HEK293T (cell line): ENCODE data around the gene NDOR1.

ENCODE experiments used
- CTCF ChIA-PET: fragments of 350-600 bp; formaldehyde crosslinking; extraction: SDS; loops from one replicate; lab custom pipeline; 2021; ENCODE audit warnings: antibody characterized with exemption, inconsistent platforms; lab: Yijun Ruan, JAX
- POLR2A ChIA-PET: fragments of 350-600 bp; formaldehyde crosslinking; extraction: SDS; loops from one replicate; lab custom pipeline; 2020; ENCODE audit warnings: antibody characterized with exemption, inconsistent platforms; lab: Yijun Ruan, JAX
- DNase-seq: peaks from one replicate; pipeline ENCODE4 v3.0.0; 2012; ENCODE audit warnings: mixed read lengths; ENCODE audit errors: extremely low spot score
- ARNT ChIP-seq: fragments of 450-650 bp; IDR thresholded peaks from 2 replicates; pipeline ENCODE4 v1.6.1; 2017; ENCODE audit warnings: mild to moderate bottlenecking
- BHLHE40 ChIP-seq: fragments of 450-650 bp; IDR thresholded peaks from 2 replicates; pipeline ENCODE4 v1.6.1; 2016; ENCODE audit warnings: mild to moderate bottlenecking, moderate library complexity, borderline replicate concordance
- CTBP1 ChIP-seq: fragments of 450-650 bp; IDR thresholded peaks from 2 replicates; pipeline ENCODE4 v1.6.1; 2016; ENCODE audit warnings: borderline replicate concordance
- ELF4 ChIP-seq: fragments of 450-650 bp; IDR thresholded peaks from 2 replicates; pipeline ENCODE4 v1.6.1; 2017; ENCODE audit warnings: antibody characterized with exemption
- FOXA1 ChIP-seq: fragments of 450-650 bp; IDR thresholded peaks from 2 replicates; pipeline ENCODE4 v1.6.1; 2016; ENCODE audit warnings: mild to moderate bottlenecking
- FOXK2 ChIP-seq: fragments of 450-650 bp; IDR thresholded peaks from 2 replicates; pipeline ENCODE4 v1.6.1; 2016; ENCODE audit warnings: mild to moderate bottlenecking
- FOXM1 ChIP-seq: fragments of 450-650 bp; IDR thresholded peaks from 2 replicates; pipeline ENCODE4 v1.6.1; 2017; ENCODE audit warnings: mild to moderate bottlenecking, borderline replicate concordance
- HDGF ChIP-seq: fragments of 450-650 bp; IDR thresholded peaks from 2 replicates; pipeline ENCODE4 v1.6.1; 2017; ENCODE audit warnings: antibody characterized with exemption, borderline replicate concordance
- L3MBTL2 ChIP-seq: fragments of 450-650 bp; conservative IDR thresholded peaks from 2 replicates; pipeline ENCODE4 v1.6.1; 2016; ENCODE audit warnings: mild to moderate bottlenecking
- LEF1 ChIP-seq: fragments of 450-650 bp; IDR thresholded peaks from 2 replicates; pipeline ENCODE4 v1.6.1; 2017; ENCODE audit warnings: mild to moderate bottlenecking, borderline replicate concordance
- NFRKB ChIP-seq: fragments of 450-650 bp; IDR thresholded peaks from 2 replicates; pipeline ENCODE4 v1.6.1; 2016; ENCODE audit warnings: mild to moderate bottlenecking, moderate library complexity
- SP1 ChIP-seq: fragments of 450-650 bp; IDR thresholded peaks from 2 replicates; pipeline ENCODE4 v1.6.1; 2017
- SUZ12 ChIP-seq: fragments of 450-650 bp; IDR thresholded peaks from 2 replicates; pipeline ENCODE4 v1.6.1; 2016; ENCODE audit warnings: mild to moderate bottlenecking
- TARDBP ChIP-seq: fragments of 450-650 bp; IDR thresholded peaks from 2 replicates; pipeline ENCODE4 v1.6.1; 2016
- ZNF384 ChIP-seq: fragments of 450-650 bp; IDR thresholded peaks from 2 replicates; pipeline ENCODE4 v1.6.1; 2016
- TF ChIP-seq, protein P1 (sequence below): fragments of 450-650 bp; IDR thresholded peaks from 2 replicates; pipeline ENCODE4 v1.6.1; 2016

NDOR1 gene

DNA sequence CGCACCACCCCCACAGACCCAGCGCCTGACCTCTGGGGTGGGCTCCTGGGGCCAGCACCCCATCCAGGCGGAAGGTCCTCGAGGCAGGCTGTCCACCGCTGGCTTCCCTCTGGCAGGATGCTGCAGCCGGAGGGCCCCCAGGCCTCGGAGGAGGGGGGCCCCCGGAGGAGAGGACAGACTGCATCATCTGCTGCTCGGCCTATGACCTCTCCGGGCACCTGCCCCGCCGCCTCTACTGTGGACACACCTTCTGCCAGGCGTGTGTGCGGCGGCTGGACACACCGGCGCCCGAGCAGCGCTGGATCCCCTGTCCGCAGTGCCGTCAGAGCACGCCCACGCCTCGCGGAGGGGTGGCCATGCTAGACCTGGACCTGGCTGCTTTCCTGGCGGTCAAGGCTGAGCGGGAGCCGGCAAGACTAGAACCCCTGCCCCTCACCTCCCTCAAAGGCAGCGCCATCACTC lies 23.0 kb downstream of the NDOR1 start:
- no peak for DNase-seq
- TF ChIP-seq TARDBP (no peak), L3MBTL2 (no peak), SUZ12 (no peak), HDGF (no peak), ZNF384 (no peak)
- CTCF ChIA-PET = interaction anchor here (1.7 kb wide), 1 partner anchor 8 kb away, joined by 7 read pairs; no protein-coding TSS in a partner anchor
- POLR2A ChIA-PET = no interaction called here

- DNase-seq = no peak
- TF ChIP-seq ZNF384 (no peak), HDGF (no peak), SUZ12 (no peak), FOXA1 (no peak), SP1 (no peak), L3MBTL2 (no peak), ARNT (no peak), LEF1 (no peak), NFRKB (no peak)
- TF ChIP-seq, protein P1, sequence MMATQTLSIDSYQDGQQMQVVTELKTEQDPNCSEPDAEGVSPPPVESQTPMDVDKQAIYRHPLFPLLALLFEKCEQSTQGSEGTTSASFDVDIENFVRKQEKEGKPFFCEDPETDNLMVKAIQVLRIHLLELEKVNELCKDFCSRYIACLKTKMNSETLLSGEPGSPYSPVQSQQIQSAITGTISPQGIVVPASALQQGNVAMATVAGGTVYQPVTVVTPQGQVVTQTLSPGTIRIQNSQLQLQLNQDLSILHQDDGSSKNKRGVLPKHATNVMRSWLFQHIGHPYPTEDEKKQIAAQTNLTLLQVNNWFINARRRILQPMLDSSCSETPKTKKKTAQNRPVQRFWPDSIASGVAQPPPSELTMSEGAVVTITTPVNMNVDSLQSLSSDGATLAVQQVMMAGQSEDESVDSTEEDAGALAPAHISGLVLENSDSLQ = no peak
- CTCF ChIA-PET = no interaction called here
- POLR2A ChIA-PET = interaction anchor here (0.9 kb wide), 1 partner anchor 27 kb away, joined by 4 read pairs; no protein-coding TSS in a partner anchor
Observed at GRCh38 chr9:137228968-137229896, 23.7 kb downstream of the NDOR1 start.

DNA sequence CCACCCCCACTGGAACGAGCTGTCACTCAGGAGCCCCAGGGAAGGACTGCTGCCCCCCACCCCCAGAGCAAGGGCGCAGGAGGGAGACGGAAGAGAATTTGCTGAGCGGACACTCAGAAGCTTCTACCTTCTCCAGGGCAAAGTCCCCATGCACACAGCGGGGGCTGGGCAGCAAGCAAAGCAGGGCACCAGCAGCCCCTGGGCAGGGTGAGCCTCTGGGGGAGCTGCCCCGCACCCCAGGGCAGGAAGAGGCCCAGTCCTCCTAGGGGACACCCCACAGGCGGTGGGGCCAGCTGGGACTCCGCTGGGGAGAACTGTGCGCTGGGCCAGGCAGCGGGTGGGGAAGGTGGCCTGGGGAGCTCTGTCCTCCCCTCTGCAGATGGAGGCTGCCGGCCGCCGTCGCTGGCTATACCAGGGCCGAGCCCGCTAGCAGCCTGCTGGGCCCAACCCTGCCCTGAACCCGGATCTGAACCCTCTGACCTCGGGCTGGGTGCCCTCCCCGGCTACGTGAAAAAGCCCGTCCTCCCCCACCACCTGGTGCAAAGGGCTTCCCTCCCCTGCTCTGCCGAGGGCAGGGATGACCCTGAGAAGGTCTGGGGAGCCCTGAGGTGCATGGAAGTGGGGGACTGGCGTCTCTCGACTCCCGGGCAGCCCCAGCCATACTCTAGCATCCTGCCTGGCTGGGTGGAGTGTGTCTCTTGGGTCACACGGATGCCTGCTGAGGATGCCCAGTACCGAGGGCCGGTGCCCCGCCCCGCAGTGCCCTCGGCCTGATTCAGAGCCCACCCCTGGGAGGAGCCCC lies 24.6 kb downstream of the NDOR1 start:
- ChIA-PET POLR2A (interaction anchor here (0.9 kb wide), 1 partner anchor 26 kb away, joined by 4 read pairs; no protein-coding TSS in a partner anchor), CTCF (no interaction called here)
- no peak for DNase-seq
- TF ChIP-seq FOXM1 = no peak
- no peak for TF ChIP-seq TARDBP
- no peak for TF ChIP-seq LEF1
- TF ChIP-seq BHLHE40 = no peak
- TF ChIP-seq ARNT = no peak
- TF ChIP-seq FOXA1 = no peak
- no peak for TF ChIP-seq FOXK2
- TF ChIP-seq HDGF = no peak
- TF ChIP-seq SUZ12 = no peak
- TF ChIP-seq ZNF384 = no peak
- no peak for TF ChIP-seq NFRKB
- no peak for TF ChIP-seq L3MBTL2

DNA sequence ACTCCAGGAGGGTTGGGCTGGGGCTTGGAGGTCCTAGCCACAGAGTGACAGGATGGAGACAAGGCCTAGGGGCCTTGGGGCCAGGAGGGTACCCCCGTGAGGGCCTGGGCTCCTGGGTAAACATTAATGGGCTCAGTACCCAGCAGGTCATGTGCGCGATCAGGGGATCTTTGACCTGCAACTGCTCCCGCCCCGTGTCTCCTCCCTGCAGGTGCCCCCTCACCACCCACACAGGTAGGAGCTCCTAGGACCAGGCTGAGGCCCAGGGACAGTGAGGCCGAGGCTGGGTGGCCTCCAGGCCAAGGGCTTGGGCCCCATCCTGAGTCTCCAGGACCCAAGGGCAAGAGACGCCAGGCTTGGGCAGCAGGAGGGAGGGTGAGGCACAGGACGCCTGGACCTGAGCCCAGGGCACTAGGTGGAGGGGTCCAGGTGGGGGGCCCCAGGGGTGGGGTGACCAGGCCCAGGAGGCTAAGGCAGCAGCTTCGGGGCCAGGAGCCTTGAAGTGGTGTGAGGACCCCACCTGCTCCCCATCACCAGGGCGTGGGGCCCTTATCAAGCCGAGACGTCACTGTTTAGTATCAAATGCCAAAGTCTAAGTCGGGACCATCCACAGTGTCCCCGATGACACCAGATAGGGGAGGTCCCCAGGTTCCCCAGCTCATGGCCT lies 25.3 kb downstream of the NDOR1 start, which contains the start of gene SLC34A3:
TSS of gene SLC34A3 (plus strand) at position 197 of the 667 bp plus-strand sequence. CDS start 802 bp downstream, outside the sequence.
- CTCF ChIA-PET = no interaction called here
- no peak for TF ChIP-seq LEF1
- TF ChIP-seq, protein P1 = no peak
- TF ChIP-seq FOXK2 = no peak
- TF ChIP-seq ARNT = no peak
- no peak for TF ChIP-seq ZNF384
- no peak for TF ChIP-seq ELF4
- no peak for TF ChIP-seq BHLHE40
- TF ChIP-seq CTBP1 = no peak
- TF ChIP-seq TARDBP = no peak
- TF ChIP-seq HDGF = no peak
- no peak for DNase-seq
- POLR2A ChIA-PET = no interaction called here

- TF ChIP-seq, protein P1 = no peak
- TF ChIP-seq ELF4 (no peak), FOXM1 (no peak), NFRKB (no peak), FOXK2 (no peak), BHLHE40 (no peak), TARDBP (no peak), HDGF (no peak), SP1 (no peak), L3MBTL2 (no peak), ARNT (no peak)
- ChIA-PET CTCF (no interaction called here), POLR2A (no interaction called here)
- DNase-seq = no peak
Observed at GRCh38 chr9:137231372-137232039, 26.0 kb downstream of the NDOR1 start.
